Panc1 (cell line): ENCODE data around the gene FBLN1. TPM values are rescaled to one million over a fixed set of nuclear protein-coding genes. Genes with fewer than 3 reads are reported as not detected.

Experiments used
- ATAC-seq: fragments of 200-7000 bp; cut with Tn5 transposase; 2 replicates; pipeline ENCODE4 v1.9.1; 2020; ENCODE audit warnings: mild to moderate bottlenecking, moderate library complexity
- BruUV-seq: library from RNA; stranded (reverse); fragments of 400-500 nt; replicated peaks from 2 replicates; lab custom pipeline; 2021; lab: Mats Ljungman, UMichigan
- CTCF ChIA-PET: fragments of 300-600 bp; sonication (Branson Sonifier 250); formaldehyde crosslinking; loops from one replicate; lab custom pipeline; 2022; ENCODE audit warnings: antibody characterized with exemption; lab: Charles Lee
- POLR2A ChIA-PET: fragments of 300-600 bp; sonication (Branson Sonifier 250); formaldehyde crosslinking; loops from one replicate; lab custom pipeline; 2022; ENCODE audit warnings: antibody characterized with exemption; lab: Charles Lee
- DNase-seq: peaks from one replicate; pipeline ENCODE4 v3.0.0-alpha.2; 2010; ENCODE audit warnings: low read depth, low spot score
- H3K27ac ChIP-seq: 2 replicates; pipeline ENCODE4 v1.5.1; 2011; ENCODE audit warnings: mild to moderate bottlenecking, low read length, inconsistent platforms
- H3K27me3 ChIP-seq: fragments of 200-500 bp; sonication (Bioruptor generic); 2 replicates; pipeline ENCODE4 v1.6.0; 2014; ENCODE audit warnings: low read length, inconsistent platforms; ENCODE audit not compliant: control insufficient read depth, insufficient read depth
- H3K36me3 ChIP-seq: fragments of 200-500 bp; sonication (Bioruptor generic); 2 replicates; pipeline ENCODE4 v1.5.1; 2014; ENCODE audit warnings: inconsistent platforms, mild to moderate bottlenecking, low read length, moderate library complexity; ENCODE audit not compliant: control insufficient read depth, insufficient read depth
- H3K4me1 ChIP-seq: 2 replicates; pipeline ENCODE4 v1.5.1; 2011; ENCODE audit warnings: inconsistent platforms, mild to moderate bottlenecking, low read length, moderate library complexity; ENCODE audit not compliant: control insufficient read depth, insufficient read depth
- H3K4me3 ChIP-seq, 2 experiments: 2 replicates each; pipeline ENCODE4 v1.5.1; 2011 to 2012; ENCODE audit warnings: low read depth in 2 of 2, low read length in 2 of 2, mild to moderate bottlenecking in 2 of 2, inconsistent platforms in 1 of 2, moderate library complexity in 1 of 2
- H3K9me3 ChIP-seq: fragments of 200-500 bp; sonication (Bioruptor generic); 2 replicates; pipeline ENCODE4 v1.5.1; 2014; ENCODE audit warnings: low read depth, mild to moderate bottlenecking, inconsistent platforms, low read length, moderate library complexity; ENCODE audit not compliant: control insufficient read depth, insufficient read depth
- POLR2AphosphoS5 ChIP-seq: IDR thresholded peaks from 2 replicates; pipeline ENCODE4 v1.6.1; 2012; ENCODE audit warnings: mild to moderate bottlenecking, low read depth, low read length, moderate library complexity
- REST ChIP-seq, 2 experiments: IDR thresholded peaks; 2 replicates each; pipeline ENCODE4 v1.6.1; 2011 to 2012; ENCODE audit warnings: low read depth in 2 of 2, control low read depth in 1 of 2, low read length in 1 of 2, mild to moderate bottlenecking in 1 of 2, moderate library complexity in 1 of 2; ENCODE audit not compliant: insufficient read depth in 1 of 2
- SIN3A ChIP-seq: IDR thresholded peaks from 2 replicates; pipeline ENCODE4 v1.6.1; 2012; ENCODE audit warnings: low read depth, mild to moderate bottlenecking, low read length, moderate library complexity, borderline replicate concordance; ENCODE audit not compliant: insufficient read depth
- TCF7L2 ChIP-seq: IDR thresholded peaks from 2 replicates; pipeline ENCODE4 v1.6.1; 2011; ENCODE audit warnings: mild to moderate bottlenecking, low read depth, low read length, inconsistent platforms
- in situ Hi-C: cut with HindIII; loops from 2 replicates; pipeline ENCODE4 v1.10.0; 2016; ENCODE audit warnings: low sequenced_read_pairs, low pct_unique_long_range_greater_than_20kb
- intact Hi-C: fragments of 100-400 bp; cut with micrococcal nuclease; formaldehyde crosslinking; loops from one replicate; pipeline ENCODE4 v1.10.0; 2022; ENCODE audit not compliant: unreplicated experiment
- total RNA-seq: library from RNA; stranded (reverse); gene quantifications from one replicate; pipeline ENCODE4 v1.2.1, GENCODE V29; 2021; ENCODE audit not compliant: unreplicated experiment
- TF ChIP-seq, protein P1 (sequence below): fragments of 450-650 bp; IDR thresholded peaks from 2 replicates; pipeline ENCODE4 v1.5.1; 2017; ENCODE audit warnings: mild to moderate bottlenecking

The FBLN1 gene
- total RNA-seq, 1 experiment from 2014 or later = 143 TPM

DNA sequence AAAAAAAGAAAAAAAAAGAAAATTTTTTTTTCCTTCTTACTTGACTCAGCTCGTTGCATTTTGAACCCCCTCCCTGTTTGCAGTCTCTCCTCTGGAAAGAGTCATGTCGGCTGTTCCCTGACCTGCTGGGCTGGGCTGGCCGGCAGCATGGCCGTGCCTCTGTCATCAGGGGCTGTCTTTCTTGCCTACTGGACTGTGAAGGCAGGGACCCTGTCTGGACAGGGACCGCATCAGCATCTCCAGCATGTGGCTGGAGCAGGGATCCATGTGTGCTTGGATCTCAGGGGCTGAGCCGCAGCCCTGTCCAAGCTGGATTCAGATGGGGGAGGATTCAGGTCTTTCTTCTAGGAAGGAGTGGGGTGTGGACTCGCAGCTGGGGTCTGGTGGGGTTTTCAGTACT is 15.5 kb downstream of the FBLN1 start:
- CTCF ChIA-PET = no interaction called here
- BruUV-seq = no TSS peak
- Histone ChIP-seq H3K27ac (peak overlapping the region; percentile 65; the same call in 1 of the 2 replicates), H3K4me3 (no peak overlapping the region), H3K27me3 (no peaks in the 10 kb centered on the region), H3K36me3 (no peaks in the 10 kb centered on the region), H3K4me1 (peaks cover 29% of the 10 kb centered on the region), H3K9me3 (no peaks in the 10 kb centered on the region)
- in situ Hi-C loops (no loop called here), intact Hi-C loops (no loop called here)
- TF ChIP-seq REST (IDR thresholded peaks at IDR 0.05; ENCODE audit: insufficient read depth in 1 of 2, low read depth in 2 of 2, low read length in 1 of 2) (no peak), SIN3A (no peak), POLR2AphosphoS5 (no peak), TCF7L2 (no peak)
- TF ChIP-seq, protein P1, sequence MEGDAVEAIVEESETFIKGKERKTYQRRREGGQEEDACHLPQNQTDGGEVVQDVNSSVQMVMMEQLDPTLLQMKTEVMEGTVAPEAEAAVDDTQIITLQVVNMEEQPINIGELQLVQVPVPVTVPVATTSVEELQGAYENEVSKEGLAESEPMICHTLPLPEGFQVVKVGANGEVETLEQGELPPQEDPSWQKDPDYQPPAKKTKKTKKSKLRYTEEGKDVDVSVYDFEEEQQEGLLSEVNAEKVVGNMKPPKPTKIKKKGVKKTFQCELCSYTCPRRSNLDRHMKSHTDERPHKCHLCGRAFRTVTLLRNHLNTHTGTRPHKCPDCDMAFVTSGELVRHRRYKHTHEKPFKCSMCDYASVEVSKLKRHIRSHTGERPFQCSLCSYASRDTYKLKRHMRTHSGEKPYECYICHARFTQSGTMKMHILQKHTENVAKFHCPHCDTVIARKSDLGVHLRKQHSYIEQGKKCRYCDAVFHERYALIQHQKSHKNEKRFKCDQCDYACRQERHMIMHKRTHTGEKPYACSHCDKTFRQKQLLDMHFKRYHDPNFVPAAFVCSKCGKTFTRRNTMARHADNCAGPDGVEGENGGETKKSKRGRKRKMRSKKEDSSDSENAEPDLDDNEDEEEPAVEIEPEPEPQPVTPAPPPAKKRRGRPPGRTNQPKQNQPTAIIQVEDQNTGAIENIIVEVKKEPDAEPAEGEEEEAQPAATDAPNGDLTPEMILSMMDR = no peak
- DNase-seq = no peak
- peak; percentile 12; the same call in 1 of the 2 replicates for ATAC-seq
- POLR2A ChIA-PET = no interaction called here

- no TSS peak for BruUV-seq
- no peaks in the 10 kb centered on the region for H3K36me3 ChIP-seq
- H3K27me3 ChIP-seq = no peaks in the 10 kb centered on the region
- peak; percentile 70 for ATAC-seq
- POLR2A ChIA-PET = no interaction called here
- CTCF ChIA-PET = no interaction called here
- in situ Hi-C loops (no loop called here), intact Hi-C loops (no loop called here)
- no peak for TF ChIP-seq POLR2AphosphoS5
- TF ChIP-seq SIN3A = no peak
- TF ChIP-seq, protein P1 = no peak
- TF ChIP-seq TCF7L2 = no peak
- no peak for TF ChIP-seq REST (IDR thresholded peaks at IDR 0.05; ENCODE audit: insufficient read depth in 1 of 2, low read depth in 2 of 2, low read length in 1 of 2)
- no peak overlapping the region for H3K4me3 ChIP-seq
- H3K4me1 ChIP-seq = peaks cover 29% of the 10 kb centered on the region
- H3K9me3 ChIP-seq = no peaks in the 10 kb centered on the region
- peak overlapping the region; percentile 17; the same call in 1 of the 2 replicates for H3K27ac ChIP-seq
- DNase-seq = no peak
Measured at GRCh38 chr22:45518580-45518991, 15.9 kb downstream of the FBLN1 start.
